OCI-LY3 (cell line): ENCODE data around the gene DACT2.
"Not testable (repeated sequence)": the region's sequence is repeated elsewhere in the genome, so short reads cannot be mapped to it uniquely, and the experiment has no call there.

Experiments used
- H2AFZ ChIP-seq: fragments of 200-600, 300-600 bp; shearing (Covaris generic); 2 replicates; pipeline ENCODE4 v1.6.0; 2014; ENCODE audit warnings: antibody characterized with exemption, low read depth, low read length
- H3K27ac ChIP-seq: fragments of 200-600, 300-600 bp; sonication (generic); 2 replicates; pipeline ENCODE4 v1.5.1; 2014; ENCODE audit warnings: mild to moderate bottlenecking, low read length, moderate library complexity, mixed read lengths
- H3K27me3 ChIP-seq: fragments of 200-600, 300-600 bp; sonication (generic); 2 replicates; pipeline ENCODE4 v1.6.1; 2014; ENCODE audit warnings: low read depth, low read length, mixed read lengths
- H3K36me3 ChIP-seq: fragments of 200-600, 300-600 bp; sonication (generic); replicated peaks from 2 replicates; pipeline ENCODE3; 2014; ENCODE audit warnings: low read depth, low read length, mixed read lengths
- H3K4me1 ChIP-seq: fragments of 300-600, 200-600 bp; sonication (generic); 2 replicates; pipeline ENCODE4 v1.6.1; 2014; ENCODE audit warnings: low read length, mixed read lengths
- H3K4me2 ChIP-seq: fragments of 200-600, 300-600 bp; sonication (generic); 2 replicates; pipeline ENCODE4 v1.6.1; 2014; ENCODE audit warnings: low read length, mixed read lengths
- H3K4me3 ChIP-seq: fragments of 300-600, 200-600 bp; sonication (generic); 2 replicates; pipeline ENCODE4 v1.5.1; 2014; ENCODE audit warnings: antibody characterized with exemption, mild to moderate bottlenecking, low read length, moderate library complexity
- H3K79me2 ChIP-seq: fragments of 300-600, 200-600 bp; shearing (Covaris generic); 2 replicates; pipeline ENCODE4 v1.6.1; 2014; ENCODE audit warnings: mild to moderate bottlenecking, low read length, mixed read lengths
- H3K9ac ChIP-seq: fragments of 300-600, 200-600 bp; shearing (Covaris generic); 2 replicates; pipeline ENCODE4 v1.6.0; 2014; ENCODE audit warnings: mild to moderate bottlenecking, low read length, moderate library complexity
- H3K9me3 ChIP-seq: fragments of 200-600, 300-600 bp; shearing (Covaris generic); 2 replicates; pipeline ENCODE4 v1.6.1; 2014; ENCODE audit warnings: low read length, mixed read lengths; ENCODE audit not compliant: insufficient read depth
- H4K20me1 ChIP-seq: fragments of 200-600, 300-600 bp; sonication (generic); 2 replicates; pipeline ENCODE4 v1.6.1; 2016; ENCODE audit warnings: low read length, mixed read lengths; ENCODE audit not compliant: insufficient read depth
- EZH2phosphoT487 ChIP-seq: fragments of 200-600 bp; shearing (Covaris generic); IDR thresholded peaks from 2 replicates; pipeline ENCODE4 v1.6.1; 2018; ENCODE audit warnings: antibody characterized with exemption, mixed run types, low read depth
- TF ChIP-seq, protein P1 (sequence below): fragments of 200-600, 300-600 bp; sonication (generic); IDR thresholded peaks from 2 replicates; pipeline ENCODE4 v1.5.1; 2014; ENCODE audit warnings: antibody characterized with exemption, low read length, low read depth

Gene DACT2

DNA sequence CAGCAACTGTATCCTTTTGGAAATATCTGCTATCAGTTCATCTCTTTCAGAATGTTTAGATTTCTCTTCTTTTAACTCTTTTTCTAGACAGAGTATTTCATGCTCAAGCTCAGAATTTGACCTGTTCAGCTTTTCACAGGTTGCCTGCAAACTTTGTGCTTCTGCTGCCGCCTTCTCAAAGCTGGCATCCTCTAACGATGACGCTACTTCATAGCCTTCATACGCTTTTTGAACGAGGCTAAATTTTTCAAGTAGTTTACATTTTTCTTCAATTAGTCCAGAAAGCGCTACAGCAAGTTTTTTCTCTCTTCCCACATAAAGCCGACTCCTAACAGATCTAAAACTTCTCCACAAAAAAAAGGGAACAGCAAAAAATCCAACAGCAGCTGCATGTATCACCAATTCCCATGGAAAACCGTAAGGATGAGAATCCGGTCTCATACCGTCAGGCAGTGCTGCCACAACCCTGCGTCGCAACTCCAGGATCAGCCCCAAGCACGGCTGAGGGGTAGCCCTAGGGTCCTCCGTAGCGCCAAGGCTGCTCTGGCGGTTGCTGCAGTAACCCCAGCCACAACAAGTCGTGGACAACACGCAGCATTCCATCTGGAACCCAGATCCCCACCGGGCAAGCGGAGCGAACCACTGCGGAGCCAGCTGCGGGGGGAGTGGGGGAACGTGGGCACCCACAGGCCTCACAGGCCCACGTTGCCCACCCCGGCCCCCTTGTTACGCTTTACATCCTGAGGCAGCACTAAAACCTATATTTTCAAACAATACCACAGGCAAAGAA lies 30.6 kb downstream of the DACT2 start:
- no peaks in the 10 kb centered on the region for H3K9me3 ChIP-seq
- no peak overlapping the region for H3K4me2 ChIP-seq
- no peak overlapping the region for H3K4me3 ChIP-seq
- no peaks in the 10 kb centered on the region for H3K36me3 ChIP-seq
- no peaks in the 10 kb centered on the region for H3K79me2 ChIP-seq
- H3K27ac ChIP-seq: peak overlapping the region; percentile 78; the same call in 1 of the 2 replicates
- H2AFZ ChIP-seq: no peak overlapping the region
- no peak overlapping the region for H3K9ac ChIP-seq
- TF ChIP-seq EZH2phosphoT487: no peak
- TF ChIP-seq, protein P1, sequence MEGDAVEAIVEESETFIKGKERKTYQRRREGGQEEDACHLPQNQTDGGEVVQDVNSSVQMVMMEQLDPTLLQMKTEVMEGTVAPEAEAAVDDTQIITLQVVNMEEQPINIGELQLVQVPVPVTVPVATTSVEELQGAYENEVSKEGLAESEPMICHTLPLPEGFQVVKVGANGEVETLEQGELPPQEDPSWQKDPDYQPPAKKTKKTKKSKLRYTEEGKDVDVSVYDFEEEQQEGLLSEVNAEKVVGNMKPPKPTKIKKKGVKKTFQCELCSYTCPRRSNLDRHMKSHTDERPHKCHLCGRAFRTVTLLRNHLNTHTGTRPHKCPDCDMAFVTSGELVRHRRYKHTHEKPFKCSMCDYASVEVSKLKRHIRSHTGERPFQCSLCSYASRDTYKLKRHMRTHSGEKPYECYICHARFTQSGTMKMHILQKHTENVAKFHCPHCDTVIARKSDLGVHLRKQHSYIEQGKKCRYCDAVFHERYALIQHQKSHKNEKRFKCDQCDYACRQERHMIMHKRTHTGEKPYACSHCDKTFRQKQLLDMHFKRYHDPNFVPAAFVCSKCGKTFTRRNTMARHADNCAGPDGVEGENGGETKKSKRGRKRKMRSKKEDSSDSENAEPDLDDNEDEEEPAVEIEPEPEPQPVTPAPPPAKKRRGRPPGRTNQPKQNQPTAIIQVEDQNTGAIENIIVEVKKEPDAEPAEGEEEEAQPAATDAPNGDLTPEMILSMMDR: no peak
- no peaks in the 10 kb centered on the region for H3K27me3 ChIP-seq
- H4K20me1 ChIP-seq: no peaks in the 10 kb centered on the region
- peaks cover 26% of the 10 kb centered on the region for H3K4me1 ChIP-seq

DNA sequence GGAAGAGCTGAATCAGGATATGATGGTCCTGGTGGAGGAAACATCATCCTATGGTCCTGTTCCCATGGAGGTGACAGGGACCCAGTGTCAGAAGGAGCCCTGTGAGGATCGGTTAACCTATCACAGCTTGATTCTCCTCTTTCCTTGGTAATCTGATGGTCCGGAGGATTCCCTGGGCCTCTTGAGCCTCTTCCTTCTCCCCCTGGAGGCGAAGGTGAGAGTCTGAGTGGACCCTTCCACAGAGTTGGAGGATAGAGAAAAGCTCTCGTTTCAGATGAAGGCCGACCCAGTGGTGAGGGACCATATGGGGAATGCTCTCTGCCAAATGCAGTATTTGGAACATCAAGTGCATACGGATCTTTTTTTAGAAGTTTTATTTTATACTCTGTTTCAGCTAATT lies 32.1 kb downstream of the DACT2 start:
- Histone ChIP-seq H3K4me1 (peaks cover 26% of the 10 kb centered on the region), H3K9ac (peak overlapping the region; percentile 50; the same call in 1 of the 2 replicates), H3K4me2 (peak overlapping the region; percentile 41), H3K4me3 (peak overlapping the region; percentile 37; the same call in 1 of the 2 replicates), H3K27ac (peak overlapping the region; percentile 78)
- H3K9me3 ChIP-seq, H3K27me3 ChIP-seq, H2AFZ ChIP-seq, H4K20me1 ChIP-seq, H3K79me2 ChIP-seq, H3K36me3 ChIP-seq: not testable (repeated sequence)

DNA sequence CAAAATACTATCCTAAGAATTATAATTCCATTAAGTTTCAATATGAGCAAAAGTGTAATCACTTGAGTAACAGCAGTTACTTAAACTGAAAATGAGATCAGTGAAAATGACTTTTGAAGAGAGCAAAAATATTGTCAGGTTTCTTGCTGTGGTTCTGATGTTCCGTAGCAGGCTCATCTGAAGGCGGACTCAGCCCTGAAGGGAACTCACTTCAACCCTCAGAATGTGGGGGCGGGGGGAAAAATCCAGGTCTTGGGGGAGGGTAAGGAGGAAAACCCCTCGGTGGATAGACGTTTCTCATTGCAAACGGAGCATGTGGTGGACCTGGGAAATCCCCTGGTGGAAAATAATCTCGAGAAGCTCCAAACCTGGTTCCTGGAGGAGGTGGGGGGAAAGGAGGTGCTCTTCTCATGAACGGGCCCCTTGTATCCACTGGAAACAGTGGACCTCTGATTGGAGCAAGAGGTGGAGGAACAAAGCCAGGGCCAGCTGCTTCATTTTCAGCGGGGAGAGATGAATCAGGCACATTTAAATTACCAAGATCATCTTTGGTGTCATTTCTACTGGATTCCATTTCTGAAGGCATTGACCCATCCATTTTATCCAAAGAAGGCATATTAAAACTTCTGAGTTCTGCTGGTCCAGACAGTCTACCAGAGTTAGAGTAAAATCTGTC lies 32.7 kb downstream of the DACT2 start:
- not testable (repeated sequence) for H2AFZ ChIP-seq, H4K20me1 ChIP-seq, H3K27me3 ChIP-seq, H3K79me2 ChIP-seq, H3K36me3 ChIP-seq, H3K9me3 ChIP-seq
- H3K9ac ChIP-seq: peak overlapping the region; percentile 50; the same call in 1 of the 2 replicates
- H3K4me1 ChIP-seq: peaks cover 26% of the 10 kb centered on the region
- peak overlapping the region; percentile 78 for H3K27ac ChIP-seq
- peak overlapping the region; percentile 45 for H3K4me2 ChIP-seq
- peak overlapping the region; percentile 37; the same call in 1 of the 2 replicates for H3K4me3 ChIP-seq

DNA sequence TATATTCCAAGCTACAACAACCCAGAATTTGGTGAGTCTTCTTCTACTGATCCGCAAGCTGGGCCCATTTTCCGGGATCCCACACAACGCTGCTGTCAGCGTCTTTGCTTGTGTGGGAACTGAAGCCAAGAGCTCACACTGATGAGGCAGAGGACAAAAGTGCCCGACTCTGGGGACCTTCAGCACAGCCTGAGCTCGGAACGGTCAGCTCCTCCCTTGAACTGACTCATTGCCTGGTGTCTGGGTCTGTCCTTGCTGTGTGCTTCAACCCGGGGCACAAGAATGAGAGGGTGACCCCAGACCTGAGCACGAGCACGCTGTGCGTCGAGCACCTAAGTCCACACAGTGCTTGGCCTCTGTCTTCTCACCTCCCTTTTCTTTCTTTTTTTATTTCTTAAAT lies 33.5 kb downstream of the DACT2 start:
- no peak overlapping the region for H3K4me2 ChIP-seq
- no peak overlapping the region for H2AFZ ChIP-seq
- no peaks in the 10 kb centered on the region for H3K27me3 ChIP-seq
- no peaks in the 10 kb centered on the region for H3K79me2 ChIP-seq
- peak overlapping the region; percentile 78; the same call in 1 of the 2 replicates for H3K27ac ChIP-seq
- H3K4me1 ChIP-seq: peaks cover 26% of the 10 kb centered on the region
- no peak overlapping the region for H3K9ac ChIP-seq
- H3K36me3 ChIP-seq: no peaks in the 10 kb centered on the region
- no peak overlapping the region for H3K4me3 ChIP-seq
- H4K20me1 ChIP-seq: no peaks in the 10 kb centered on the region
- TF ChIP-seq, protein P1: no peak
- TF ChIP-seq EZH2phosphoT487: no peak
- no peaks in the 10 kb centered on the region for H3K9me3 ChIP-seq

DNA sequence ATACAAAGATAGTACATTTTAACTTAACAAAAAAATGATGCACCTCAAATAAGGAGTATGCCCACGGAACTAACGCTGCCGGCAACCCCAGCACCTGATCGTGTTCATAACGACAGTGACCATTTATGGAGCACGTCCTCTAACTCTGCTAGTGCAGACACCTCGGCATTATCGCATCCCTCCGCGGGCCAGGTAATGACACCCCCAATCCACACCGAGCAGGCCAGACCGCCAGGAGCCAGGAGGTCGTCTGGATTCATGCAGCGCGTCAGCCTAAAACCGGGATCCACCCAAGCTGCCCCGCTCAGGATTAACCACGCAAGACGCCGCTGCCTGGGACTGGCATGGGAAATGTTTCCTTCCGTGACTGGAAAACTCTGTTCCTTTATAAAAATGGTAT lies 34.1 kb downstream of the DACT2 start:
- no peak overlapping the region for H2AFZ ChIP-seq
- no peaks in the 10 kb centered on the region for H3K27me3 ChIP-seq
- H3K79me2 ChIP-seq: no peaks in the 10 kb centered on the region

More for the DNA sequence above, 34.1 kb downstream of the DACT2 start:
- Histone ChIP-seq H3K27ac (no peak overlapping the region), H3K4me1 (peaks cover 26% of the 10 kb centered on the region), H3K9ac (no peak overlapping the region), H3K36me3 (no peaks in the 10 kb centered on the region), H3K4me3 (no peak overlapping the region), H4K20me1 (no peaks in the 10 kb centered on the region), H3K4me2 (no peak overlapping the region), H3K9me3 (no peaks in the 10 kb centered on the region)
- TF ChIP-seq, protein P1: no peak
- no peak for TF ChIP-seq EZH2phosphoT487
